ENCODE data around the gene ATG2B. TPM values are rescaled to one million over a fixed set of nuclear protein-coding genes. Genes with fewer than 3 reads are reported as not detected.

The ATG2B gene
- total RNA-seq, 1 donor from 2014 or later = 25.6 TPM

- DNase-seq (ENCODE audit: low spot score in 2 of 2, unreplicated experiment in 2 of 2) = no peak
- H3K9me3 Mint-ChIP-seq = no peaks in the 10 kb centered on the region
- H3K4me1 Mint-ChIP-seq = no peaks in the 10 kb centered on the region
- H3K36me3 Mint-ChIP-seq = peaks cover 13% of the 10 kb centered on the region
- H3K27ac Mint-ChIP-seq = no peak overlapping the region
- H3K27me3 Mint-ChIP-seq (ENCODE audit: low read depth) = no peaks in the 10 kb centered on the region
- TF ChIP-seq CTCF (IDR thresholded peaks at IDR 0.05; ENCODE audit: unreplicated experiment) = no peak
- no peak overlapping the region for H3K4me3 Mint-ChIP-seq
Observed at GRCh38 chr14:96324219-96324618, 38.9 kb downstream of the ATG2B start.

GRCh38 chr14:96320605-96321004, 42.5 kb downstream of the ATG2B start:
- Mint-ChIP-seq H3K27me3 (ENCODE audit: low read depth) (no peaks in the 10 kb centered on the region), H3K9me3 (peaks cover 3% of the 10 kb centered on the region), H3K4me1 (no peaks in the 10 kb centered on the region), H3K27ac (no peak overlapping the region), H3K4me3 (no peak overlapping the region), H3K36me3 (peaks cover 24% of the 10 kb centered on the region)
- DNase-seq (ENCODE audit: low spot score in 2 of 2, unreplicated experiment in 2 of 2) = no peak
- no peak for TF ChIP-seq CTCF (IDR thresholded peaks at IDR 0.05; ENCODE audit: unreplicated experiment)

- H3K27me3 Mint-ChIP-seq (ENCODE audit: low read depth) = no peaks in the 10 kb centered on the region
- no peaks in the 10 kb centered on the region for H3K4me1 Mint-ChIP-seq
- DNase-seq (ENCODE audit: low spot score in 2 of 2, unreplicated experiment in 2 of 2) = no peak
- H3K4me3 Mint-ChIP-seq = no peak overlapping the region
- H3K36me3 Mint-ChIP-seq = peaks cover 30% of the 10 kb centered on the region
- H3K9me3 Mint-ChIP-seq = peaks cover 3% of the 10 kb centered on the region
- no peak overlapping the region for H3K27ac Mint-ChIP-seq
- no peak for TF ChIP-seq CTCF (IDR thresholded peaks at IDR 0.05; ENCODE audit: unreplicated experiment)
Observed at GRCh38 chr14:96318836-96319235, 44.3 kb downstream of the ATG2B start.

GRCh38 chr14:96316087-96316486, 47.1 kb downstream of the ATG2B start:
- no peaks in the 10 kb centered on the region for H3K4me1 Mint-ChIP-seq

GRCh38 chr14:96310906-96311305, 52.2 kb downstream of the ATG2B start:
- peaks cover 2% of the 10 kb centered on the region for H3K9me3 Mint-ChIP-seq
- no peak for DNase-seq (ENCODE audit: low spot score in 2 of 2, unreplicated experiment in 2 of 2)
- TF ChIP-seq CTCF (IDR thresholded peaks at IDR 0.05; ENCODE audit: unreplicated experiment) = no peak
- H3K4me3 Mint-ChIP-seq = no peak overlapping the region
- H3K27me3 Mint-ChIP-seq (ENCODE audit: low read depth) = no peaks in the 10 kb centered on the region
- H3K4me1 Mint-ChIP-seq = no peaks in the 10 kb centered on the region
- peaks cover 52% of the 10 kb centered on the region for H3K36me3 Mint-ChIP-seq
- H3K27ac Mint-ChIP-seq = no peak overlapping the region

More at GRCh38 chr14:96316087-96316486, 47.1 kb downstream of the ATG2B start:
- H3K36me3 Mint-ChIP-seq = peaks cover 41% of the 10 kb centered on the region
- no peaks in the 10 kb centered on the region for H3K27me3 Mint-ChIP-seq (ENCODE audit: low read depth)
- H3K9me3 Mint-ChIP-seq = peaks cover 3% of the 10 kb centered on the region
- DNase-seq (ENCODE audit: low spot score in 2 of 2, unreplicated experiment in 2 of 2) = no peak
- TF ChIP-seq CTCF (IDR thresholded peaks at IDR 0.05; ENCODE audit: unreplicated experiment) = no peak
- no peak overlapping the region for H3K4me3 Mint-ChIP-seq
- H3K27ac Mint-ChIP-seq = no peak overlapping the region

GRCh38 chr14:96309896-96310330, 53.2 kb downstream of the ATG2B start:
- H3K9me3 Mint-ChIP-seq = no peaks in the 10 kb centered on the region
- H3K36me3 Mint-ChIP-seq = peaks cover 44% of the 10 kb centered on the region
- H3K4me1 Mint-ChIP-seq = no peaks in the 10 kb centered on the region
- H3K27ac Mint-ChIP-seq = no peak overlapping the region
- H3K4me3 Mint-ChIP-seq = no peak overlapping the region
- DNase-seq (ENCODE audit: low spot score in 2 of 2, unreplicated experiment in 2 of 2) = no peak
- H3K27me3 Mint-ChIP-seq (ENCODE audit: low read depth) = no peaks in the 10 kb centered on the region
- TF ChIP-seq CTCF (IDR thresholded peaks at IDR 0.05; ENCODE audit: unreplicated experiment) = no peak

All from mesothelial cell of epicardium (in vitro differentiated cells).